IPS DF 19.7 (cell line): ENCODE measurements around the gene SH2D4B.

Experiments used
- DNase-seq: peaks from one replicate; pipeline ENCODE4 v3.0.0-alpha.2; 2013; ENCODE audit warnings: low read depth, low spot score

SH2D4B gene

GRCh38 chr10:80537736-80538480 lies at the start of gene SH2D4B:
TSS of gene SH2D4B (plus strand) at chr10:80537902. CDS start at chr10:80538332, 430 bp downstream.
- no peak for DNase-seq

DNA sequence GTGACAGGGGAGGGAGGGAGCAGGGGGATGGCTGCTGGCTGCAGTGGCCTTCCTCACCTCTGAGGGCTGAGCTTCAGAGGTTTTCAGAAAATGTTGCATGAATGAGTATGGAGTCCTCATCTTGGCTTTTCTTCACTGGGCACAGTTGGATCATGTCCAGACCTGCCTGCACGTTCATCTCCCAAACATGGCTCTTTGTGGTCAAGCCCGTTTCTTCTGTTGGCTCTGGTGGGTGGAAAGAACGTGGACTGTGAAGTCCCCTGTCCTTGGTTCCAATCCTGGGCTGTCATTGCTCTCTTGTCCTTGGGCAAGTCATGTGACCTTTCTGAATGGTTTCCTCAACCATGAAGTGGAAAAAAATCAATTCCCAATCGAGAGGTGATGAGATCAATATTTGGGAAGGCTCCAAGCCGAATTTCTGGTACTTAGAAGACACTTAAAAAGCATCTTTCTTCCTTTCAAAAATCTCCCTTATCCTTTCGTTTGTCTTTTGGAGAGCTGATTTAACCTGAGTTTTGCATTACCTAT lies 49.1 kb upstream of the SH2D4B start:
- DNase-seq: no peak

- DNase-seq: no peak
These were observed 48.2 kb upstream of the SH2D4B start for GRCh38 chr10:80489371-80490112.

GRCh38 chr10:80491251-80492102 lies 46.2 kb upstream of the SH2D4B start:
- DNase-seq: no peak

DNA sequence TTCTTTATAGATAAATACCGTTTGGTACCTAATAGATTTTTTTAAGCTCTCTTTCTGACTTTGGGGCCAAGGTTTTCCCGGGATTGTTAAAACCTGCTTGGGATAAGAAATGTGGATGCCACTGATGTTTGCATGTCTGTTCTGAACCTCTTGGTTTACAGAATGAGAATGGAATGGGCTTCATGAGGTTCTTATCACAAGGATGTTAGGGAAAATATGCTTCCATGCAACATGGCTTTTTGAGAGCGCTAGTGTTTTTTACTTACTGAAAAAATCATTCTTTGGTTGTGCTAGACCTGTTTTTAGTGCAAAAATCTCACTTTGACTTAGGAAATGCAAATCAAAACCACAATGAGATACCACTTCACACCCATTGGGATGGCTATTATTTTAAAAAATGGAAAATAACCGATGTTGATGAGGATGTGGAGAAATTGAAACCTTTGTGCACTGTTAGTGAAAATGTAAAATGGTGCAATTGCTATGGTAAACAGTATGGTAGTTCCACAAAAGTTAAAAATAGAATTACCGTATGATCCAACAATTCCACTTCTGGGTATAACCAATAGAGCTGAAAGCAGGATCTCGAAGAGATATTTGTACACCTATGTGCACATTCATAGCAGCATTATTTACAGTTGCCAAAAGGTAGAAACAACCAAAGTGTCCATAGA lies 44.7 kb upstream of the SH2D4B start:
- DNase-seq: no peak

- DNase-seq: no peak
These were observed 44.1 kb upstream of the SH2D4B start for GRCh38 chr10:80493522-80494051.

GRCh38 chr10:80496555-80497172 lies 41.0 kb upstream of the SH2D4B start:
- DNase-seq: no peak

GRCh38 chr10:80497187-80498077 lies 40.3 kb upstream of the SH2D4B start:
- no peak for DNase-seq

GRCh38 chr10:80498078-80498832 lies 39.4 kb upstream of the SH2D4B start:
- no peak for DNase-seq

DNA sequence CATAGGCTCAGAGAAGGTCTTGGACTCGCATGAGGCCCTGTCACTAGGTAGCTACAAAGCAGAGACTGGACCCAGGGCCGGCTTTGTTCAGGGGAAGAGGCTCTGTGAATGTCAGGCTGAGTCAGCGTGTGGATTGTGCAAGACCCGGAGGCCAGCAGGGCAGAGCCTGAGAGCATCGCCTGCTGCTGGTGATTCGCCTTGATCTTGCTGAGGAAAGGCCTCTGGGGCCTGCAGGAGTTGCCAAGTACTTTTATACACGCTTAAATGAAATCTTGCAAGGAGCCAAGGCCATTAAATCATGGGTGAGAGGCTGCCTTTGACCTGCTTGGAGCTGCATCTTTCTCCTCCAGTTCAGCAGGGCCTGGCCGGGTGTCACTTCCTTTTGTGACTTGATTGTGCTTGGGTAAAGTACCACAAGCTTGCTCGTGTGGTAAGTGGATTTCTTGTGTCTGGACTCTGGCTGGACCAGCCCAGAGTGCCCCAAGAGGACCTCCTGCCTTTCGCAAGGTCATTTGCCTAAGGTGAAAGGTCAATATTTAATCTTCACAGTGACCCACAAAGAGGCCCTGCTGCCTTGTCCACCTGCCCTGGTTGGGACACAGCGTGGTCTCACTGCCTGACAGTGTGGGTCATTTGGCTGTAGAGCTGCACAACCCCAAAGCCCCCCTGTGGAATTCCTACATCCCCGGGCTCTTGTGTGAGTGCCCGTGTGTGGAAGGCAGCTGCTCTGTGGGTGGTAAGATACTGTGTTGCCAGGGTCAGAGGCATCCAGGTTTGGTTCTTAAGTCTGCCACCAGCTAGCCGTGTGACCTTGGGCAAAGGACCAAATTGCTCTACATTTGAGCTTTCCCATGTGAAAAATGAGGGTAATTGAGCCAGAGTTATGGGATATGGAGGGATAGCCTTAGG lies 38.6 kb upstream of the SH2D4B start:
- DNase-seq: no peak

- DNase-seq: no peak
These were observed 36.9 kb upstream of the SH2D4B start for GRCh38 chr10:80500572-80501380.

DNA sequence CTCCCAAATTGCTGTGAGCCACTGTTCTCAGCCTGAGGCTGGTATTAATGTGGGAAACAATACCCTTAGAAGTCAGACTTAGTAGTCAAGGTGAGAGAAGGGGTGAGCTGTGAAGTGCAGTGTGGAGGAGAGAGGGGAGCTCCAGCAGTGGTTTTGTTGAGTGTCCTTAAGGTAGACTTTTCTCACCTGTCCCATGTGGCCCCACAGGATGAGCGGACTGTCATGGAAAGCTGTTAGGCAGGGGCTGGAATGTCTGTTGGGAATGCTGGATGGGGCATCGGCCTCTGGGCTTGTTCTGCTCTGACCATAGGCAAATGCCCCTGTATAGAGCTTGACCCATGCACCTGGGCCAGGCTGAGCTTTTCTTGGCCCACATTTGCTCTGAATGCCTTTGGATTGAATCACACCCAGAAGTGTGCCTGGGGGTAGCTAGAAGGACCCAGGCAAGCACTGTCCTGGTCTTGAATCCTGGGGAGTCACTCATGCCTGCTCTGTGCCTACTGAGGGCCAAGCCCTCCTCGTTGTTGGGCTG lies 36.3 kb upstream of the SH2D4B start:
- no peak for DNase-seq

DNA sequence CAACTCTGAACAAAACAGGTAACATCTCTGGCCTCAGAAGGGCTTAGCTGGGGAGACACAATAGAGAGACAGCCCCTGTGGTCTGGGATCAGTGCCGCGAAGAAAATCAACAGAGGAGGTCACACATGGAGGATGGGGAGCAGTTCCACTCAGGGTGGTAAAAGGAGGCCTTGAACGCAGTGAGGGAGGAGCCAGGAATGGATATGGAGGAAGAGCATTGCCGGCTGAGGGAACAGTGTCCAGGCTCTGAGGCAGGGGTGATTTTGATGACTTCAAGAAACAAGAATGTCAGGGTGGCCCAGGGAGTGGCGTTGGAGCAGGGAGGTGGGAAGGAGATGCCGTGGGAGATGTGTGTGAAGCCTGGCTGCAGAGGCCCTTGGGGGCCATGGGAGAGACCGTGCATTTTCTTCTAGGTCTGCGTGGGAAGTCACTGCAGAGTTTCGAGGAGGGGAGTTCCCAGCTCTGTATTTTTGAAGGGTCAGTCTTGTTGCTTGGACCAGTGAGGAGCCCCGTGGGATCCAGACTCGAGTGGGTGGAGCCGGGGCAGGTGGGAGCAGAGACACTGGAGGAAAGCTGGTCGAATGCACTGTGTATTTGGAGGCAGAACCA lies 35.7 kb upstream of the SH2D4B start:
- no peak for DNase-seq

GRCh38 chr10:80502621-80503583 lies 34.8 kb upstream of the SH2D4B start:
- no peak for DNase-seq

GRCh38 chr10:80503584-80504157 lies 34.0 kb upstream of the SH2D4B start:
- no peak for DNase-seq
